Skeletal muscle cell (primary cell): ENCODE results near the gene H1-8.
"Not testable (repeated sequence)": the region's sequence is repeated elsewhere in the genome, so short reads cannot be mapped to it uniquely, and the experiment has no call there.

Experiments
- DNase-seq: peaks from one replicate; pipeline ENCODE4 v3.0.0-alpha.2; 2010; ENCODE audit warnings: low read depth
- H3K4me3 ChIP-seq: 2 replicates; pipeline ENCODE4 v1.5.1; 2011; ENCODE audit warnings: low read depth, mild to moderate bottlenecking, control low read depth, low read length, moderate library complexity

Gene H1-8

GRCh38 chr3:129514110-129514509 lies 28.9 kb upstream of the H1-8 start:
- DNase-seq: no peak
- H3K4me3 ChIP-seq: no peak overlapping the region

- no peak overlapping the region for H3K4me3 ChIP-seq
- DNase-seq: no peak
These were observed 28.4 kb upstream of the H1-8 start for GRCh38 chr3:129514563-129514962.

DNA sequence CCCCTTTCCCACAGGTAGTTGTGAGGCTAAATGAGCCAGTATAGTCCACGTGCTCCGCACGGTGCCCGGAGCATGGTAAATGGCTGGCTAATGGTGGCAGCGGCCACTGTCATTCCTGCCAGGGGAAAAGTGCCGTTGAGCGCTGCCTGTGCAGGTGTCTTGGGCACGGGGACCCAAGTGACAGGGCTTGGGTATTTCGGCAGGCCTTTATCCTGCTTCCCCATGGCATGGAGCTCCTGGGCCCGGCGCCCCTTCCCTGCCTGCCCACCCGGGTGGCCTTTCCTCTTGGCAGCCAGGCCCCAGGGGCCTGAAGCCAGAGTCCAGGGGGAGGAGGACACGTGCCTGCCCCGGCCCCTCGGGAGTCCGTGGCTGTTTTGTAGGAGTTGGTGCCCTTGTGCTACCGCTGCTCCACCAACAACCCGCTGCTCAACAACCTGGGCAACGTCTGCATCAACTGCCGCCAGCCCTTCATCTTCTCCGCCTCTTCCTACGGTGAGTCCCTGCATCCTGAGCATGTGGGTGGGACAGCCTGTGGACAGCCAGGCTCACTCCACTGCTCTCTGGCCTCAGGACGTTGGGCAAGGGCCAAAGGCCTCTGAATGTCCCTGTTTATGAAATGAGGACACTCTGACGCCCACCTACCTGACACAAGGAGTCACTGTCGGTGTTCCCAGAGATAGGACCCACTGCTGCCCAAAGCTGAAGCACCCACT lies 27.7 kb upstream of the H1-8 start:
- H3K4me3 ChIP-seq, DNase-seq: not testable (repeated sequence)

DNA sequence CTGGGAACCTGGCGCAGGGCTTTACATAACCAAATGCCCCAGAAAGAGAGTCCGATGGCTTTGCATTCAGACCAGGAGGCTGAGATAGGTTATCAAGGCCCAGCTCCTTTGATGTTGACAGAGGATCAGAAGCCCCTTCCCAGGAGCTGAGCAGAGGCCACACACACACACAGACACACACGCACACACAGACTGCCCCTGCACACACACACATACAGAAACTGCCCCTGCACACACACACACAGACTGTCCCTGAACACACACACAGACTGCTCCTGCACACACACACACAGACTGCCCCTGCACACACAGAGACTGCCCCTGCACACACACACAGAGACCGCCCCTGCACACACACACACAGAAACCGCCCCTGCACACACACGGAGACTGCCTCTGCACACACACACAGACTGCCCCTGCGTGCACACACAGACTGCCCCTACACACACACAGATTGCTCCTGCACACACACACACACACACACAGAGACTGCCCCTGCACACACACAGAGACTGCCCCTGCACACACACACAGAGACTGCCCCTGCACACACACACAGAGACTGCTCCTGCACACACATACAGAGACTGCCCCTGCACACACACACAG lies 27.0 kb upstream of the H1-8 start:
- H3K4me3 ChIP-seq, DNase-seq: not testable (repeated sequence)

- no peak overlapping the region for H3K4me3 ChIP-seq
- no peak for DNase-seq
These were observed 25.5 kb upstream of the H1-8 start for GRCh38 chr3:129517516-129517915.

DNA sequence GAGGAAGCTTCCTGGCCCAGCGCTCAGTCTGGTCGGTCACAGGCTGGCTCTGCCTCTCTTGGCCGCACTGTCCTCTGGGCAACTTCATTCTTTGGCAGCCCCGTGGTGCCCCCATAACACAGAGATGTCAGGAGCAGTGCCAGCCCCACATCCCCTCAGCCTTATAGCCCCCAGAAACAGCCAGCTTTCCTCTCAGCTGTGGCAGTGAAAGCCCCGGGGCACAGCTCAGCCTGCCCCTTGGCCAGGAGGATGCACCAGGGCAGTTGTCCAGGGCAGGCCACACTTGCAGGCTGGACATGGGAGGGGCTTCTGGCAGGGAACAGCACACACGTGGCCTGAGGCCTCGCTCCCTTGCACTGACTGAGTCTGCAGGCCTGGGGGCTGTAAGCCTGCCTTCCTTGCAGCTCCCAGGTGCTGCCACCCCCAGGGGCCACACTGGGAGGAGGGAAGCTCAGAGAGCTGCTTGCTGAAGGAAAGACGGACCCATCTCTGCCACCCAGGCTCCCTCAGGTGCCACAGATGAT lies 24.9 kb upstream of the H1-8 start:
- DNase-seq: no peak
- no peak overlapping the region for H3K4me3 ChIP-seq

DNA sequence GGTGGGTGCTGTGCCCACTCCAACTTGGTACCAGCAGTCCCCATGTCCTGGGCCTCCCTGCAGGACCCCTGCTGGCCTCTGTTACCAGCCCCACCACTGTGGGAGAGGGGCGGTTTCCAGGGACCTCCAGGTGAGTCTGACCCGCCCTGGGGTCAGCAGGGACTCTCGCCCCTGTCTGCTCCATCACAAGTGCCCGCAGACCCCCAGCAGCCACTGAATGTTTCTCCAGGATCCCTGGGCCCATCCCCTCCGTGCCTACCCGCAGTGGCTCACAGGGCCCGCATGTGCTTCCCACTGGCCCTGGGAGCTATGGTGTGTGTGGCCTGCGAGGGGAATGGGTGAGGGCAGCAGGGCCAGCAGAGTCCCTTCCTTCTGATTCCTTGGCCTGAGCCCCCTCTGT lies 24.4 kb upstream of the H1-8 start:
- H3K4me3 ChIP-seq: no peak overlapping the region
- DNase-seq: no peak

DNA sequence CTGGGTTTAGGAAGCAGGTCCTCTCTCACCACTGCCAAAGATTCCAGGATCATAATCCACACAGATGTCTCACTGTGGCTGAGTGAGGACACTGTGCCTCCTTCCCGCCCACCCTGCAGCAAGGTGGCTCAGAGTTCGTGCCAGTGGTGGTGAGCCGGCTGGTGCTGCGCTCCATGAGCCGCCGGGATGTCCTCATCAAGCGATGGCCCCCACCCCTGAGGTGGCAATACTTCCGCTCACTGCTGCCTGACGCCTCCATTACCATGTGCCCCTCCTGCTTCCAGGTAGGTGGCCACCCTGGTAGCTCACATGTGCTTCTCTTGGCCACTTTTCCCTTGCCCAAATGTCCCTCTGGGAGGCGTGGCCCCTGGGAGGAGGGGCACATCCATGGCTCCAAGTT lies 23.5 kb upstream of the H1-8 start:
- no peak for DNase-seq
- H3K4me3 ChIP-seq: no peak overlapping the region

DNA sequence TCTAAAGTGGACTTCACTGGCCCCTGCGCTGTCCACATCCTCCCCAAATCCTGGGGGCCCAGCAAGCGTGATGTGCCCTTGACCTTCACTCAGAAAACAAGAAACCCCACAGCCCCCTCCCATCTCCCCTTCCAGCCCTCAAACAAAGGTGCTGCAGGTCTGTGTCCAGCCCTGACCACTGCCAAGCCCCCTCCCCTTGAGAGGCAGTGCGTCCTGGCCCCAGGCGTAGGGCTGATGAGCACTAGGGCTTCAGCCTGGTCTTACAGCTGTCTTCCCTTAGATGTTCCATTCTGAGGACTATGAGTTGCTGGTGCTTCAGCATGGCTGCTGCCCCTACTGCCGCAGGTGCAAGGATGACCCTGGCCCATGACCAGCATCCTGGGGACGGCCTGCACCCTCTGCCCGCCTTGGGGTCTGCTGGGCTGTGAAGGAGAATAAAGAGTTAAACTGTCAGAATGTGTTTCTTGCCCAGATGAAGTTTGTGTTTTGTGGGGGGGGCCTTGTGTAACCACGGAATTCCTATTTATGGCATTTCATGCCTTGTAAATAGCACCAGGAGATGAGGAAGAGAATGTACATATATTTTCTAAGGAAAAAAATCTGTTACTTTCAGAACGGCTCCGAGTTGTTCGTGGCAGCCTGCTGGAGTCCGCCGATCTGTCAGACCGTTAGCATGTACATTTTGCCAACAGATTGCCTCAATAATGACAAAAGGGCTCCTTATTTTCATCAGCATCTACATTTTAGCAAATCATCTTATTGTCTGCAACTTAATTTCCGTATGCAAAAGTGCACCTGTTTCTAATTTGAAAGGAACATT lies 22.9 kb upstream of the H1-8 start:
- no peak overlapping the region for H3K4me3 ChIP-seq
- DNase-seq: no peak

DNA sequence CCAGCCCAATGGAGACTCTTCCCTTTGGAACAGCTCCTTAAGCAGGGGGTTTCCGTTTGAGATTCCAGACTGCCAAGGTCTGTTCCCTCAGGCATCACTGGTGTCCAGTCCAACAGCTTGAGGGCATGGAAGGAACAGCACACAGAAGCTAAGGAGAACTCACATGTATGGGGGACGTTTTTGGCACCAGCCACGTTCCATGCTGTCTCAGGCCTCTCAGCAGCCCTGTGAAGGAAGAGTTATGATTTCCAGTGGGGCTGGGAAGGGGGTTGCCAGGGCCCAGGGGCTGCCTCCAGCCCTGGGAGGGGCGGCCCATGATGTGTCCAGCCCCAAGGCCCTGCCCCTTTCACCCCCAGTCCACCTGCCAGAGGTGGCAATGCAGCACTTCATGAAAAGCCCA lies 22.0 kb upstream of the H1-8 start:
- no peak for DNase-seq
- no peak overlapping the region for H3K4me3 ChIP-seq

DNA sequence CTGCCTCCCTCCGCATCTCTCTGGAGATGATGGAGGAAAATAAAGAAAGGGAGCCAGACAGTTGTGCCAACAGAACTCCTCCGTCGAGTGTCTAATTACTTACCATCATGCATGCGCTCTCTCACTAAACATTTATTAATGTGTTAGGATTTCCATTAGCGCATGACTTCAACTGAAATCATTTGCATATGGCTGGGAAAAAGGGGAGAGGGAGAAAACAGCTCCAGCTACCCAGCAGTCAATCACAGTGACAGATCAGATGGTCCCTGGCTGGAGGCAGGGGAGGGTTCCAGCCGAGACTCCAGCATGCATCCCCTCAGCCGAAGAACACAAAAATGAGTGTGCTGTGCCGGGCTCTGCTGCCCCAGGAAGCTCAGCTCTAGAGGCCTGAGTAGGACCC lies 21.4 kb upstream of the H1-8 start:
- no peak overlapping the region for H3K4me3 ChIP-seq
- no peak for DNase-seq

GRCh38 chr3:129522953-129523352 lies 20.0 kb upstream of the H1-8 start:
- no peak overlapping the region for H3K4me3 ChIP-seq
- no peak for DNase-seq

DNA sequence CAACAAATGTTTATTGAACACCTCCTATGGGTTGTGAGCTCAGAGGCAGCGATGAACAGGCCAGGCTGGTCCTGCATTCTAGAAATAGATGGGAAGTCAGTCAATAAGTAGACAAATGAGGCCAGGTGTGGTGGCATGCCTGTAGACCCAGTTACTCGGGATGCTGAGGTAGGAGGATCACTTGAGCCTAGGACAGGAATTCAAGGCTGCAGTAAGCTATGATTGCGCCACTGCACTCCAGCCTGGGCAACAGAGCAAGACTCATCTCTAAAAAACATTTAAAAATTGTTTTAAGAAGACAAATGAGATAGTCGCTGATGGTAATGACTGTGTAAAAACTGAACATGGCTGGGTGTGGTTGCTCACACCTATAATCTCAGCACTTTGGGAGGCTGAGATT lies 18.9 kb upstream of the H1-8 start:
- H3K4me3 ChIP-seq: no peak overlapping the region
- DNase-seq: no peak

DNA sequence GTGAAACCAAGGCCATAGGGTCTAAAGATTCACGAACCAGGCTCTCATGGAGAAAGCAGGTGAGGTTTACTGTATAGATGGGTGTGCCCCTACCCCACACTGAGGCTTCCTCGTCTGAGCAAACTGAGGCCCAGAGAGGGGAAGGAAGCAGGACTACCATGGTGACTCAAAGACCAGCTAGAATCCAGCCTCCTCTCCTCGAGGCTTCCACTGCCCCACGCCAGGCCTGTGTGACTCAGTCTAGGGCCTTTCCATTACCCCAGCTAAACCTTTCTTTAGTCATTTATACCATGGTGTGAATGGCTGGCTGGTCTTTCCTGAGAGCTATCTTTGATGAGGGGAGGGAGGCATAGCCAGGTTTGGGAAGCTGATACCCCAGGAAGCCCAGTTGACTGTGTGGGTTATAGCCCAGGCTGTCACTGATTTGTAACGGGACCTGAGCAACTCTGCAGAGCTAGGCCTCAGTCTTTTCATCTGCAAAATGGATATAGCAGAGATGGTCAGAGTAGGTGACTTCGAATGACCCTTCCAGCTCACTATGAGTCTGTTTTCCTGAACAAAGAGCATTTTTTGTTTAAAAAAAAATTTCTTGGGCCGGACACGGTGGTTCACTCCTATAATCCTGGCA lies 17.5 kb upstream of the H1-8 start:
- no peak overlapping the region for H3K4me3 ChIP-seq
- DNase-seq: no peak

DNA sequence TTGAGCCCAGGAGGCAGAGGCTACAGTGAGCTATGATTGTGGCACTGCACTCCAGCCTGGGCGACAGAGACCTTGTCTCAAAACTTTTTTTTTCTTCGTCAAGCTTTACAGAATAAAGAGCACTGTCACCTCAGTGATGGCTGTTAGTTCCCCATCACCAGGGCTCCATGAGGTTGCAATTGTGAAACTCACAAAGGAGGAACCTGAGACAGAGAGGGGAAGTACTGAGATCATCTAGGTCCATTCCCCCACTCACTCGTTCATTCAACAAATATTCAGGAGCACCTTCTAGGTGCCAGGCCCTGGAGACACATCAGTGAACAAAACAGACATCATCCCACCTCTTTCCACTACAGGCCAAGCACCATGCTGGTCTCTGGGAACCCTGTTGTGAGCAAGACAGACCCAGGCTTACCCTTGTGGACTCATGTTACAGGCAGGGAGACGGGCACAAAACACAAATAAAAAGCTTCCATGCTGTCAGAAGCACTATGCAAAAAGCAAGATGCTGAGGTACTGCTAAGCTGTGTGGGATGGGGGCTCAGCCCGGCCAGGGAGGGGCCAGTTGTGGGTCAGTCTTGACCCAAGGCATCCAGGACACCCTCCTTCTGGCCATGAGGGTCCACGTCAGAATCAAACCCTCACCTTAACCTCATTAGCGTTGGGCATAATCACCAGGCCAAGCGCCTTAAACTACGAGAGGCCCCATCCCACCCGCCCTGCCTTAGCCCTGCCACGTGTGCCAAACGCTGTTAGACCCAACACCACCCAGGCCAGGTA lies 16.7 kb upstream of the H1-8 start:
- no peak for DNase-seq
- H3K4me3 ChIP-seq: no peak overlapping the region

GRCh38 chr3:129527262-129527661 lies 15.7 kb upstream of the H1-8 start:
- no peak overlapping the region for H3K4me3 ChIP-seq
- DNase-seq: no peak

GRCh38 chr3:129528589-129529100 lies 14.3 kb upstream of the H1-8 start, which contains the start of gene RHO:
Gene RHO, plus strand, starts transcription at chr3:129528639. Its CDS starts 95 bp downstream, at chr3:129528734.
- H3K4me3 ChIP-seq: no peak within 1 kb of the TSS
- DNase-seq: no peak

GRCh38 chr3:129529436-129530210 lies 13.4 kb upstream of the H1-8 start:
- no peak overlapping the region for H3K4me3 ChIP-seq
- DNase-seq: no peak
